ENCODE results near the gene TMEM250. TPM values are rescaled to one million over a fixed set of nuclear protein-coding genes. Genes with fewer than 3 reads are reported as not detected.
A peak's percentile ranks its signal among the peaks of the same experiment; 100 is the strongest.

Gene TMEM250
- total and polyA plus RNA-seq, 12 donors: 9.7 to 26.4 (median 15.4) TPM

DNA sequence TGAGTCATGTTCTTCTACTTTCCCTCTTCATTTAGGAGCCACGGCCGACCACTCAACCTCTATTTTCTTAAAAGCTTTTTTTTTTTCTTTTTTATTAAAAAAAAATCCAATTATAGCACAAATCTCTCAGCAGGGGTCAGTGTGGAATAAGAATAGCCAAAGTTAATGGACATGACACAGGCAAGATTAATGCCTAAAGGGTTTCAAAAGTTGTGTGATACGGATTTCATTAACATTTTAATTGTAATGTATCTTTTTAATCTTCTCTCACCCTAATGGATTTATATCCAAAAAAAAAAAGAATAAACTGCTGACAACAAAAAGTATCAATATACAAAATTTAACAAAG lies 29.0 kb downstream of the TMEM250 start:
- Histone ChIP-seq H3K4me3 (no peak overlapping the region), H3K9me3 (no peaks in the 10 kb centered on the region), H3K4me1 (peaks cover 38 to 98% (median 91%) of the 10 kb centered on the region in 9 donors), H3K36me3 (peaks cover 0 to 12% (median 0%) of the 10 kb centered on the region in 9 donors), H3K27me3 (no peaks in the 10 kb centered on the region), H3K27ac (peak overlapping the region in 9 of 10 donors; percentile 33 to 99 (median 95))
- ATAC-seq (no peak), DNase-seq (no peak)
- intact Hi-C loops (cut with DNase I): loop anchor here in 6 of 10 donors (5.0 kb wide), 2 partner anchors 33 to 37 kb away; no protein-coding TSS in a partner anchor
- TF ChIP-seq, protein P1, sequence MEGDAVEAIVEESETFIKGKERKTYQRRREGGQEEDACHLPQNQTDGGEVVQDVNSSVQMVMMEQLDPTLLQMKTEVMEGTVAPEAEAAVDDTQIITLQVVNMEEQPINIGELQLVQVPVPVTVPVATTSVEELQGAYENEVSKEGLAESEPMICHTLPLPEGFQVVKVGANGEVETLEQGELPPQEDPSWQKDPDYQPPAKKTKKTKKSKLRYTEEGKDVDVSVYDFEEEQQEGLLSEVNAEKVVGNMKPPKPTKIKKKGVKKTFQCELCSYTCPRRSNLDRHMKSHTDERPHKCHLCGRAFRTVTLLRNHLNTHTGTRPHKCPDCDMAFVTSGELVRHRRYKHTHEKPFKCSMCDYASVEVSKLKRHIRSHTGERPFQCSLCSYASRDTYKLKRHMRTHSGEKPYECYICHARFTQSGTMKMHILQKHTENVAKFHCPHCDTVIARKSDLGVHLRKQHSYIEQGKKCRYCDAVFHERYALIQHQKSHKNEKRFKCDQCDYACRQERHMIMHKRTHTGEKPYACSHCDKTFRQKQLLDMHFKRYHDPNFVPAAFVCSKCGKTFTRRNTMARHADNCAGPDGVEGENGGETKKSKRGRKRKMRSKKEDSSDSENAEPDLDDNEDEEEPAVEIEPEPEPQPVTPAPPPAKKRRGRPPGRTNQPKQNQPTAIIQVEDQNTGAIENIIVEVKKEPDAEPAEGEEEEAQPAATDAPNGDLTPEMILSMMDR (IDR thresholded peaks at IDR 0.05): peak in 7 of 9 donors; percentile 27 to 64 (median 51)
- 23 to 34% methylated on average over 3 of the region's 3 CpGs for WGBS, 2 donors

DNA sequence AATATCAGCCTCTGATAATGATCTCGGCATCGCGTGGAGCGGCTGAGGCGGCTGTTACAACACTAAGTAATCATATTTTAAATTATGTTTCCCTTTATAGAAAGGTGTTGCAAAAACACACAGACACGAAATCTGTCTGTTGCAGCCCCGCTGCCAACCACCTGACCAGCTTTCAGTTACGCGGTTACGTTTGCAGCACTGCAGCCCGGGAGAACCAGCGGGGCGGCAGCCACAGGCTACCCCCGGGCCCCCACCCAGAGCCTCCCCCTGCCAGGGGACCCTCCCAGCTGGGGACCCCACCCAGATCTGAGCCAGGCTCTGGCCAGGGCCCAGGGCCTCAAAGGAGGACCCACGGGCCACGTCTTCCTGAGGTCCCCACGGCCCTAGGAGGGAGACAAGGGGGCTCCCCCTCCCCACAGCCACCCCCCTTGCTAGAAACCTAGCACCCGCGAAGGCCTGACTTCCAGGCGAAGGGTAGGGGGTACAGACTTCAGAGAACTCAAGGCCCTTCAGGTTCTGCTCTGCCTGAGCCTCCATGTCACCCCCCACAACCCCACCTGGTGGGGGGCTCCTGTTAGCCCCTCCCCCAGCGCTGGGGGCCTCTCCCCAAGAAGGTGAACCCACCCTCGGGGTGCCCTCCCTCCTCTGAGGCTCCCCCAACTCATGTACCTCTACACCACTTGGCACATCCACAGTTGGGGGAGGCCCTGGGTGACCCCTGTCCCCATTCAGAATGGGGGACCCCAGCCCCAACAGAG lies 29.6 kb downstream of the TMEM250 start:
- intact Hi-C loops (cut with DNase I): loop anchor here in 5 of 10 donors (5.0 kb wide), 2 partner anchors 33 to 37 kb away; no protein-coding TSS in a partner anchor
- Histone ChIP-seq H3K36me3 (peaks cover 0 to 12% (median 0%) of the 10 kb centered on the region in 9 donors), H3K9me3 (no peaks in the 10 kb centered on the region), H3K27me3 (no peaks in the 10 kb centered on the region), H3K27ac (peak overlapping the region in 9 of 10 donors; percentile 12 to 99 (median 75)), H3K4me3 (peak overlapping the region in 1 of 10 donors; percentile 7), H3K4me1 (peaks cover 41 to 100% (median 94%) of the 10 kb centered on the region in 9 donors)
- DNase-seq: peak in 1 of 2 donors; percentile 26
- TF ChIP-seq, protein P1 (IDR thresholded peaks at IDR 0.05): no peak
- no peak for ATAC-seq
- 56 to 61% methylated on average over 22 of the region's 22 CpGs for WGBS, 2 donors

DNA sequence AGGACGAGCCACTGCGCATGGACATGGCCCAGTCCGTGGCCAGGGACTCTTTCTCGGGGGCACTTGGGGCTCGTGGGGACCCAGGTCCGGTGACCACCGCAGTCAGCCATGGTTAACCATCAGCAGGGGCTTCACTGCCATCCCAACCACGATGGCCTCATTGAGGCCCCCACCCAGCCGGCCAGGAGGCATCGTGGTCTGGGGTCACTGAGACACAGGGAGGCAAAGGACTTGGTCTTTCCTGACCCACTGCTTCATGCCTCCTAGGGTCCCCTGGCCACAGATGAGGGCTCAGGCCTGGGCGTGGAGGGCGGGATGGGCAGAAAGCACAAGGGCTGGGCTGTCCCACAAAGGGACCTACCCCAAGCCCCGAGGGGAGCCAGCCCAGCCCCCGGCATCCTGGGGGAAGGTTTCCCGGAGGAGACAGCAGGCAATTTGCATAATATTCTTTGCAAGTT lies 30.2 kb downstream of the TMEM250 start:
- Histone ChIP-seq H3K4me1 (peaks cover 41 to 98% (median 89%) of the 10 kb centered on the region in 9 donors), H3K4me3 (no peak overlapping the region), H3K27ac (peak overlapping the region in 9 of 10 donors; percentile 12 to 99 (median 75)), H3K36me3 (peaks cover 0 to 18% (median 0%) of the 10 kb centered on the region in 9 donors), H3K27me3 (no peaks in the 10 kb centered on the region), H3K9me3 (no peaks in the 10 kb centered on the region)
- TF ChIP-seq, protein P1 (IDR thresholded peaks at IDR 0.05): no peak
- peak in 1 of 2 donors; percentile 15 for DNase-seq
- 70 to 79% methylated on average over 15 of the region's 15 CpGs for WGBS, 2 donors
- ATAC-seq: no peak
- intact Hi-C loops (cut with DNase I): loop anchor here in 5 of 10 donors (5.0 kb wide), 2 partner anchors 34 to 36 kb away; no protein-coding TSS in a partner anchor

DNA sequence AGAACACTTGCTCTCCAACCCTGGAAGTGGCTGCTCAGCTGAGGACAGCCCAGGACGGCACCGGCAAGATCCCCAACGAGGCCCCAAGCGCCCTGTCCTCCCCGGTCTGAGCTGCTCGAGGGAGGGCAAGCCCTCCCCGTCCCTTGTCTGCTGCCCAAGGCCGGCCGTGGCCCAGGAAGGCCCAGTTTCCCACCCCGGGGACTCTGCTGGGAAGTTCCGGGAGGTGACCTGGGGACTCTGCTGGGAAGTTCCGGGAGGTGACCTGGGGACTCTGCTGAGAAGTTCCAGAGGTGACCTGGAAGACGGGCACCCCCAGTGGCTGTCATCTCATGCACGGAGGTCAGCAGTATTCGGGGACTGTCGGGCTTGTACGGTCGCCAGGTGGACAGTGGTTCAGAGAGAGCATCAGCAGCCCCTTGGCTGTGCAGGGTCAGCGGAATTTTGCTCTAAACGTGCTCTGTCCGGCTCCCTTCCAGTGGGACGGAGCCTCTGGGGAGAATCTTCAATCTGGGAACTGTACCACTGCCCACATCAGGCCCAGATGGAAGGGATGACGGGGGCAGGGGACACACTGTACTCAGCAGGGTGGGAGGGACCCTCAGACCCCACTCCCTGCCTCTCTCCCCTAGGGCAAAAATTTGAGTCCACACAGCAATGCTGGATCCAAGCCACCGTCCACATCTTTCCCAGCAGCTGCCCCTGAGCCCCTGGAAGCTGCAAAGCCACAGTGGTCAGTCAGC lies 30.8 kb downstream of the TMEM250 start:
- TF ChIP-seq, protein P1 (IDR thresholded peaks at IDR 0.05): no peak
- peak overlapping the region in 9 of 10 donors; percentile 34 to 99 (median 75) for H3K27ac ChIP-seq
- peaks cover 41 to 98% (median 87%) of the 10 kb centered on the region in 9 donors for H3K4me1 ChIP-seq
- intact Hi-C loops (cut with DNase I): loop anchor here in 5 of 10 donors (5.0 kb wide), 2 partner anchors 34 to 36 kb away; no protein-coding TSS in a partner anchor
- peaks cover 0 to 23% (median 0%) of the 10 kb centered on the region in 9 donors for H3K36me3 ChIP-seq
- no peaks in the 10 kb centered on the region for H3K9me3 ChIP-seq
- H3K27me3 ChIP-seq: no peaks in the 10 kb centered on the region
- WGBS, 2 donors: 44 to 53% methylated on average over 24 of the region's 24 CpGs
- H3K4me3 ChIP-seq: no peak overlapping the region
- DNase-seq: peak in 1 of 2 donors; percentile 28
- peak in 1 of 8 donors; percentile 25 for ATAC-seq
